Activated T-helper 2 cell treated with anti-CD3 and anti-CD28 coated beads, Interferon-gamma antibody, Interleukin-2, Interleukin-4, amounts not matched to agents 10 μg/mL and 5 μg/mL and 100 μg/mL, durations not matched to agents 14 hours and 24 hours and 36 hours (primary cell): ENCODE measurements around the gene MMP2. TPM values are rescaled to one million over a fixed set of nuclear protein-coding genes. Genes with fewer than 3 reads are reported as not detected.

Source experiments
- DNase-seq: peaks from one replicate; pipeline ENCODE4 v3.0.0; 2021; ENCODE audit warnings: low spot score
- H3K27ac Mint-ChIP-seq: one replicate; pipeline ENCODE4 v1.8.0; 2021; ENCODE audit warnings: mixed read lengths
- H3K27me3 Mint-ChIP-seq: one replicate; pipeline ENCODE4 v1.8.0; 2021; ENCODE audit warnings: low read depth, mixed read lengths
- H3K36me3 Mint-ChIP-seq: one replicate; pipeline ENCODE4 v1.8.0; 2021; ENCODE audit warnings: low read depth, mixed read lengths
- H3K4me1 Mint-ChIP-seq: one replicate; pipeline ENCODE4 v1.8.0; 2021; ENCODE audit warnings: low read depth, mixed read lengths
- H3K4me3 Mint-ChIP-seq: one replicate; pipeline ENCODE4 v1.8.0; 2021; ENCODE audit warnings: low read depth, mild to moderate bottlenecking, moderate library complexity, mixed read lengths
- H3K9me3 Mint-ChIP-seq: one replicate; pipeline ENCODE4 v1.8.0; 2021; ENCODE audit warnings: mixed read lengths
- intact Hi-C: fragments of 100-400 bp; cut with micrococcal nuclease; formaldehyde crosslinking; loops from one replicate; pipeline ENCODE4 v1.15.1; 2023
- total RNA-seq: library from RNA; stranded (reverse); gene quantifications from 2 replicates; pipeline ENCODE4 v1.2.3, GENCODE V29; 2022

MMP2 gene
- total RNA-seq, 1 donor from 2014 or later: 0.34 TPM

DNA sequence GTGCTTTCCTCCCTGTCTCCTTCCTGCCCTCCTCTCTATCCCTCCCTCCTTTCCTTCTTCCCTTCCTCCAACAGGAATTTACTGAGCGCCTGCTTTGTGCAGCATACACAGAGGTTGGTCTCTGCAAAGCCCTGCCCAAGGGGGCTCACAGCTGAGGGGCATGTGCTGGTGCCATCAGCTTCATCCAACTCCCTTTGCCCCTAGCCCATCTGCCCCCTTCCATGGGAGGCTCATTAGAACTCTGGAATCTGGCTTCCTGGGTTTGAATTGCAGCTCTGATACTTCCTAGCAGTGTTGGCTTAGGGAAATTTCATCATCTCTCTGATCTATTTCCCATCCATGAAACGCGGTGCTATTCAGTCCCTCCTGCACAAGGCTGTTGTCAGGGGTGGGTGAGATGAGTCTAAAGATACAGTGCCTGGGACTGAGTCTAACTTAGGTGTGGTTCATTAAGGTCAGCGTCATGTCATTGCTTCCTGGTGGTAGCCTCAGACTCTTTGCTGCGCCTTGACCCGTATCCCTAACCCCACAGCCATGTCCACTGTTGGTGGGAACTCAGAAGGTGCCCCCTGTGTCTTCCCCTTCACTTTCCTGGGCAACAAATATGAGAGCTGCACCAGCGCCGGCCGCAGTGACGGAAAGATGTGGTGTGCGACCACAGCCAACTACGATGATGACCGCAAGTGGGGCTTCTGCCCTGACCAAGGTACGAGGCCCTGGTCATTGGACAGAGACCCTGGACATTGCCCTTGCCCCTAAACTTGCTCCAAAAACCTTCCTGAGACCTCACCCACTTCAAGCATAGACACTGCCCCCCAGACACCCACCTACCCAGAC is 10.3 kb downstream of the MMP2 start:
- no peaks in the 10 kb centered on the region for H3K36me3 Mint-ChIP-seq
- no peaks in the 10 kb centered on the region for H3K9me3 Mint-ChIP-seq
- H3K27me3 Mint-ChIP-seq: peaks cover 7% of the 10 kb centered on the region
- intact Hi-C loops: no loop called here
- no peak overlapping the region for H3K4me3 Mint-ChIP-seq
- no peaks in the 10 kb centered on the region for H3K4me1 Mint-ChIP-seq
- H3K27ac Mint-ChIP-seq: no peak overlapping the region
- no peak for DNase-seq

- no peaks in the 10 kb centered on the region for H3K4me1 Mint-ChIP-seq
- intact Hi-C loops: no loop called here
- no peak for DNase-seq
- H3K9me3 Mint-ChIP-seq: no peaks in the 10 kb centered on the region
- peaks cover 7% of the 10 kb centered on the region for H3K27me3 Mint-ChIP-seq
- no peak overlapping the region for H3K27ac Mint-ChIP-seq
- no peak overlapping the region for H3K4me3 Mint-ChIP-seq
- no peaks in the 10 kb centered on the region for H3K36me3 Mint-ChIP-seq
Measured at GRCh38 chr16:55489956-55490265, 10.9 kb downstream of the MMP2 start.

- Mint-ChIP-seq H3K4me3 (no peak overlapping the region), H3K9me3 (no peaks in the 10 kb centered on the region), H3K4me1 (peaks cover 3% of the 10 kb centered on the region), H3K36me3 (no peaks in the 10 kb centered on the region), H3K27ac (no peak overlapping the region), H3K27me3 (peaks cover 7% of the 10 kb centered on the region)
- intact Hi-C loops: no loop called here
- DNase-seq: no peak
Measured at GRCh38 chr16:55490301-55490700, 11.3 kb downstream of the MMP2 start.

- no peaks in the 10 kb centered on the region for H3K9me3 Mint-ChIP-seq
- no peak overlapping the region for H3K27ac Mint-ChIP-seq
- peaks cover 6% of the 10 kb centered on the region for H3K4me1 Mint-ChIP-seq
- no peak for DNase-seq
- H3K36me3 Mint-ChIP-seq: no peaks in the 10 kb centered on the region
- no peak overlapping the region for H3K4me3 Mint-ChIP-seq
- peaks cover 5% of the 10 kb centered on the region for H3K27me3 Mint-ChIP-seq
- intact Hi-C loops: no loop called here
Measured at GRCh38 chr16:55491691-55492090, 12.7 kb downstream of the MMP2 start.

- H3K4me3 Mint-ChIP-seq: no peak overlapping the region
- no peak for DNase-seq
- no peaks in the 10 kb centered on the region for H3K9me3 Mint-ChIP-seq
- H3K4me1 Mint-ChIP-seq: peaks cover 9% of the 10 kb centered on the region
- intact Hi-C loops: no loop called here
- H3K27me3 Mint-ChIP-seq: peaks cover 6% of the 10 kb centered on the region
- no peaks in the 10 kb centered on the region for H3K36me3 Mint-ChIP-seq
- no peak overlapping the region for H3K27ac Mint-ChIP-seq
Measured at GRCh38 chr16:55492756-55493380, 13.9 kb downstream of the MMP2 start.

- intact Hi-C loops: no loop called here
- no peaks in the 10 kb centered on the region for H3K36me3 Mint-ChIP-seq
- H3K4me1 Mint-ChIP-seq: peaks cover 18% of the 10 kb centered on the region
- no peak overlapping the region for H3K27ac Mint-ChIP-seq
- no peak for DNase-seq
- H3K9me3 Mint-ChIP-seq: no peaks in the 10 kb centered on the region
- no peak overlapping the region for H3K4me3 Mint-ChIP-seq
- H3K27me3 Mint-ChIP-seq: peaks cover 2% of the 10 kb centered on the region
Measured at GRCh38 chr16:55494994-55495421, 16.0 kb downstream of the MMP2 start.

- DNase-seq: no peak
- intact Hi-C loops: no loop called here
- H3K9me3 Mint-ChIP-seq: no peaks in the 10 kb centered on the region
- no peak overlapping the region for H3K27ac Mint-ChIP-seq
- peaks cover 26% of the 10 kb centered on the region for H3K4me1 Mint-ChIP-seq
- no peak overlapping the region for H3K4me3 Mint-ChIP-seq
- H3K36me3 Mint-ChIP-seq: no peaks in the 10 kb centered on the region
- H3K27me3 Mint-ChIP-seq: peaks cover 1% of the 10 kb centered on the region
Measured at GRCh38 chr16:55495616-55496289, 16.8 kb downstream of the MMP2 start.

DNA sequence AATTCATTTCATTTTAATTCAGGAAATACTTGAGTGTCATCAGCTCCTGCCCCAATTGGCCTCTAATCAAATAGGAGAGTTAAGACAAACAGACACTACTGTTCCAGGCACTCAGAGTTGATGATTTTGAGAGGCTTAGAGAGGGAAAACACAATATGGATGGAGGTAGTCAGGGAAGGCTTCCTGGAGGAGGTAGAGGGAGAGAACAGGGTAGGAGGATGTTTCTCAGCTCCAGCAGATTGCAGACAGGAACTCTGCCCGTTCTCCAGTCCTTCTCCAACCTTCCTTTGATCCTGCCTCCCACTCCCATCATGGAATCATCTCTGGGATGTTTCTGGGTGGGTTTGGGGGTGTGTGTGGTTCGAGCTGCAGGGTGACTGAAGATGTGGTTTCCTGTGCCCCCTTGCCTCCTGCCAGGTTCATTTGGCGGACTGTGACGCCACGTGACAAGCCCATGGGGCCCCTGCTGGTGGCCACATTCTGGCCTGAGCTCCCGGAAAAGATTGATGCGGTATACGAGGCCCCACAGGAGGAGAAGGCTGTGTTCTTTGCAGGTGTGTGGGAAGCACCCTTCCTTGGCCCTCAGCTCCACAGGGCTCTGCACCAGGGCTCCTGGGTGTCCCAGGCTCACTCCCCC is 17.6 kb downstream of the MMP2 start:
- H3K27me3 Mint-ChIP-seq: peaks cover 1% of the 10 kb centered on the region
- no peak for DNase-seq
- no peak overlapping the region for H3K27ac Mint-ChIP-seq
- no peaks in the 10 kb centered on the region for H3K36me3 Mint-ChIP-seq
- no peaks in the 10 kb centered on the region for H3K9me3 Mint-ChIP-seq
- no peak overlapping the region for H3K4me3 Mint-ChIP-seq
- H3K4me1 Mint-ChIP-seq: peaks cover 30% of the 10 kb centered on the region
- intact Hi-C loops: no loop called here

DNA sequence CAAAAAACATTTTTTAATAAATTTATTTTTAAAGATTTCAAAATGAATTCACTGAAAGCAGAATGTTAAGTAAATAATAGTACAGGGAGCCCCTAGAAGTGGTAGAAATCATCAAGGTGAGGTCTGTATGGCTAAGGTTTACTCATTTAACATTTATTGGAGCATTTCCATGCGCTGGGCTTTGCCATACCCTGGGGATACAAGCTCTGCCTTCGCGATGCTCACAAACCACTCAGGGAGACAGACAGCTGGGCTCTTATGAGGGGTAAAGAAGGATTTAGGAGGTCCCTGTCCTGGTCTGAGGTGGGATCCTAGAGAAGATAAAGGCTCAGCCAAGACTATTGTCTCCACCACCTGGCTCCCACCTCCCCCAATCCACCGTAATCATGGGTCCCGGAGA is 18.6 kb downstream of the MMP2 start:
- peaks cover 32% of the 10 kb centered on the region for H3K4me1 Mint-ChIP-seq
- H3K27me3 Mint-ChIP-seq: peaks cover 1% of the 10 kb centered on the region
- H3K9me3 Mint-ChIP-seq: no peaks in the 10 kb centered on the region
- no peak overlapping the region for H3K4me3 Mint-ChIP-seq
- intact Hi-C loops: no loop called here
- H3K36me3 Mint-ChIP-seq: no peaks in the 10 kb centered on the region
- no peak overlapping the region for H3K27ac Mint-ChIP-seq
- no peak for DNase-seq

- Mint-ChIP-seq H3K36me3 (no peaks in the 10 kb centered on the region), H3K27ac (no peak overlapping the region), H3K4me1 (peaks cover 32% of the 10 kb centered on the region)
Measured at GRCh38 chr16:55498101-55498500, 19.1 kb downstream of the MMP2 start.

DNA sequence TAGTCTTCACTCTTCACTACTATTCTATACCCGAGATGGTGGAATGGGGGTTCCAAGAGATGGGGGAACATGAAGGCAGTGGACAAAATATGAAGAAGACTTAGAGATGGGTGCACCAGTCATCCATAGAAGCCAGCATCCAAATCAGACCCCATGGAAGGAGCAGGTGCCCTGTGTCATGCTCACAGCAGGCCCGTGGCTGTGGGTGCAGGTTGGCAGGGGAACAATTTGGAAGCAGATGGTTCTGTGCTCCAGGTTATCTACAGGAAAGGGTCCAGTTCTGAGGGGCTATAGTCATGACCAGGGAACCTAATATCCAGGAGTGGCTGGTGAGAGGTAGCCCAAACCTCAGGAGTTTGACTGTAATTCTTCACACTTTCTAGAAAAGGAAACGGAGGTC is 20.3 kb downstream of the MMP2 start:
- no peaks in the 10 kb centered on the region for H3K36me3 Mint-ChIP-seq
- H3K9me3 Mint-ChIP-seq: no peaks in the 10 kb centered on the region
- intact Hi-C loops: no loop called here
- peaks cover 3% of the 10 kb centered on the region for H3K27me3 Mint-ChIP-seq
- H3K4me3 Mint-ChIP-seq: no peak overlapping the region
- peaks cover 32% of the 10 kb centered on the region for H3K4me1 Mint-ChIP-seq
- no peak for DNase-seq
- no peak overlapping the region for H3K27ac Mint-ChIP-seq

More at GRCh38 chr16:55498101-55498500, 19.1 kb downstream of the MMP2 start:
- peaks cover 1% of the 10 kb centered on the region for H3K27me3 Mint-ChIP-seq
- no peaks in the 10 kb centered on the region for H3K9me3 Mint-ChIP-seq
- intact Hi-C loops: no loop called here
- DNase-seq: no peak
- no peak overlapping the region for H3K4me3 Mint-ChIP-seq

- no peak overlapping the region for H3K4me3 Mint-ChIP-seq
Measured at GRCh38 chr16:55499951-55500529, 21.0 kb downstream of the MMP2 start.

More at GRCh38 chr16:55499951-55500529, 21.0 kb downstream of the MMP2 start:
- intact Hi-C loops: loop anchor here (1.0 to 5.0 kb wide), 3 partner anchors 9 to 42 kb away; partner anchors contain the start of gene LPCAT2
- no peaks in the 10 kb centered on the region for H3K36me3 Mint-ChIP-seq
- H3K27me3 Mint-ChIP-seq: peaks cover 3% of the 10 kb centered on the region
- H3K9me3 Mint-ChIP-seq: no peaks in the 10 kb centered on the region
- peak overlapping the region; percentile 9 for H3K27ac Mint-ChIP-seq
- DNase-seq: peak; percentile 48
- peaks cover 32% of the 10 kb centered on the region for H3K4me1 Mint-ChIP-seq
